ENCODE measurements around the gene NOCT. TPM values are rescaled to one million over a fixed set of nuclear protein-coding genes. Genes with fewer than 3 reads are reported as not detected.
A peak's percentile ranks its signal among the peaks of the same experiment; 100 is the strongest.

Gene NOCT
- total and polyA plus RNA-seq, 2 of the 4 experiments (the other 2 are of a cell fraction): 5.5 to 41.4 TPM

GRCh38 chr4:139025841-139026240, 10.3 kb downstream of the NOCT start:
- intact Hi-C loops (cut with micrococcal nuclease): no loop called here
- TF ChIP-seq MAZ (IDR thresholded peaks at IDR 0.05; ENCODE audit: borderline replicate concordance, low read depth, low read length) (no peak), CEBPB (IDR thresholded peaks at IDR 0.05; ENCODE audit: low read depth, low read length) (peak; percentile 63)
- DNase-seq: peak; percentile 28

More at GRCh38 chr4:139025841-139026240, 10.3 kb downstream of the NOCT start:
- in situ Hi-C loops (cut with MboI; ENCODE audit: low sequenced_read_pairs): no loop called here
- no TSS peak for BruUV-seq (replicated peaks)
- Histone ChIP-seq H4K5ac (ENCODE audit: low read depth, low read length) (no peak overlapping the region), H3K23ac (ENCODE audit: low read depth, low read length) (no peak overlapping the region), H3K4me2 (ENCODE audit: low read depth, low read length) (no peak overlapping the region), H2BK5ac (ENCODE audit: low read depth, low read length, poor library complexity, severe bottlenecking) (no peak overlapping the region), H2AFZ (replicated peaks; ENCODE audit: low read length, poor library complexity) (no peak overlapping the region), H4K20me1 (ENCODE audit: insufficient read depth, low read length) (peaks cover 73% of the 10 kb centered on the region), H3K4me1 (ENCODE audit: control insufficient read depth, insufficient read depth, low read length) (peaks cover 11% of the 10 kb centered on the region), H3K56ac (ENCODE audit: extremely low read depth, insufficient read depth, low read length) (no peak overlapping the region), H2BK20ac (ENCODE audit: low read depth, low read length) (no peak overlapping the region), H3K36me3 (ENCODE audit: control insufficient read depth, insufficient read depth, low read length) (peaks cover 2% of the 10 kb centered on the region; the same call in 1 of the 2 replicates), H3K18ac (ENCODE audit: low read depth, low read length) (no peak overlapping the region), H2BK120ac (ENCODE audit: low read depth, low read length) (no peak overlapping the region), H2AK9ac (replicated peaks; ENCODE audit: low read depth, low read length, poor library complexity) (no peak overlapping the region), H3K79me1 (ENCODE audit: low read depth in 1 of 2, low read length in 2 of 2) (peaks cover 7 to 70% of the 10 kb centered on the region in 2 experiments; a peak in 3 of 4 replicates), H3K9ac (ENCODE audit: low read depth, low read length) (no peak overlapping the region), H3K9me3 (ENCODE audit: control insufficient read depth, insufficient read depth, low read length) (no peaks in the 10 kb centered on the region), H2AK5ac (ENCODE audit: low read depth, low read length) (no peak overlapping the region), H3K4me3 (ENCODE audit: insufficient read depth, low read depth, low read length) (no peak overlapping the region), H3K4ac (ENCODE audit: low read depth, low read length) (no peak overlapping the region), H4K91ac (ENCODE audit: insufficient read depth, low read depth, low read length) (no peak overlapping the region), H3K27ac (ENCODE audit: insufficient read depth, low read length) (no peak overlapping the region), H3K27me3 (ENCODE audit: control insufficient read depth, insufficient read depth, low read length) (no peaks in the 10 kb centered on the region), H2BK15ac (ENCODE audit: low read depth, low read length) (no peak overlapping the region), H3K9me1 (ENCODE audit: insufficient read depth, low read length) (peaks cover 4% of the 10 kb centered on the region; the same call in 1 of the 2 replicates), H3K14ac (replicated peaks; ENCODE audit: low read depth, low read length) (no peak overlapping the region), H4K8ac (ENCODE audit: low read depth in 2 of 2, low read length in 2 of 2) (no peak overlapping the region)
- dilution Hi-C loops (cut with HindIII; ENCODE audit: low sequenced_read_pairs, unreplicated experiment): no loop called here
- CTCF ChIA-PET: interaction anchor here (0.6 kb wide), 1 partner anchor 134 kb away, joined by 4 read pairs; no protein-coding TSS in a partner anchor
- POLR2A ChIA-PET (ENCODE audit: unreplicated experiment): no interaction called here
- ATAC-seq (ENCODE audit: low read depth): peak; percentile 36
- WGBS, 2 experiments (ENCODE audit: extremely low coverage in 2 of 2, insufficient read length in 1 of 2): no CpG with 5 or more reads among the region's 1 CpG
